ENCODE data around the gene ARMC2. TPM values are rescaled to one million over a fixed set of nuclear protein-coding genes. Genes with fewer than 3 reads are reported as not detected.
"Not testable (repeated sequence)": the region's sequence is repeated elsewhere in the genome, so short reads cannot be mapped to it uniquely, and the experiment has no call there.

The ARMC2 gene
- total RNA-seq, 2 experiments from 2014 or later: 12.2 to 15.3 TPM

- POLR2A ChIA-PET: no interaction called here
- H3K36me3 Mint-ChIP-seq: peaks cover 34% of the 10 kb centered on the region
- no peaks in the 10 kb centered on the region for H3K27me3 Mint-ChIP-seq
- DNase-seq (no peak), ATAC-seq (ENCODE audit: low read depth) (no peak)
- no peak overlapping the region for H3K27ac Mint-ChIP-seq
- H3K4me3 Mint-ChIP-seq: no peak overlapping the region
- peaks cover 9% of the 10 kb centered on the region for H3K9me3 Mint-ChIP-seq
- peaks cover 15% of the 10 kb centered on the region for H3K4me1 Mint-ChIP-seq
Measured at GRCh38 chr6:108884211-108885059, 36.2 kb downstream of the ARMC2 start.

GRCh38 chr6:108888052-108888451, 39.8 kb downstream of the ARMC2 start:
- no peak for DNase-seq
- Mint-ChIP-seq H3K27me3 (no peaks in the 10 kb centered on the region), H3K4me1 (peaks cover 9% of the 10 kb centered on the region), H3K9me3 (peaks cover 3% of the 10 kb centered on the region), H3K4me3 (no peak overlapping the region), H3K36me3 (peaks cover 10% of the 10 kb centered on the region), H3K27ac (no peak overlapping the region)
- ATAC-seq (ENCODE audit: low read depth): no peak
- POLR2A ChIA-PET: no interaction called here

GRCh38 chr6:108888745-108889144, 40.5 kb downstream of the ARMC2 start:
- no peak overlapping the region for H3K27ac Mint-ChIP-seq
- POLR2A ChIA-PET: no interaction called here
- DNase-seq (no peak), ATAC-seq (ENCODE audit: low read depth) (no peak)
- H3K4me3 Mint-ChIP-seq: no peak overlapping the region
- H3K27me3 Mint-ChIP-seq: no peaks in the 10 kb centered on the region
- peaks cover 10% of the 10 kb centered on the region for H3K4me1 Mint-ChIP-seq
- H3K9me3 Mint-ChIP-seq: no peaks in the 10 kb centered on the region
- peaks cover 8% of the 10 kb centered on the region for H3K36me3 Mint-ChIP-seq

- POLR2A ChIA-PET; DNase-seq; H3K36me3 Mint-ChIP-seq; ATAC-seq (ENCODE audit: low read depth); H3K9me3 Mint-ChIP-seq; H3K4me3 Mint-ChIP-seq; H3K27me3 Mint-ChIP-seq; H3K27ac Mint-ChIP-seq: not testable (repeated sequence)
- H3K4me1 Mint-ChIP-seq: peaks cover 13% of the 10 kb centered on the region
Measured at GRCh38 chr6:108890898-108891297, 42.7 kb downstream of the ARMC2 start.

- DNase-seq: no peak
- H3K4me1 Mint-ChIP-seq: peaks cover 31% of the 10 kb centered on the region
- peak; percentile 48 for ATAC-seq (ENCODE audit: low read depth)
- H3K27ac Mint-ChIP-seq: no peak overlapping the region
- H3K9me3 Mint-ChIP-seq: no peaks in the 10 kb centered on the region
- no peaks in the 10 kb centered on the region for H3K27me3 Mint-ChIP-seq
- POLR2A ChIA-PET: interaction anchor here (0.8 to 1.0 kb wide), 2 partner anchors 13 to 21 kb away, joined by 3 read pairs; no protein-coding TSS in a partner anchor
- H3K4me3 Mint-ChIP-seq: peak overlapping the region; percentile 62
- peaks cover 13% of the 10 kb centered on the region for H3K36me3 Mint-ChIP-seq
Measured at GRCh38 chr6:108895571-108895970, 47.3 kb downstream of the ARMC2 start.

GRCh38 chr6:108896111-108896661, 48.0 kb downstream of the ARMC2 start:
- peak overlapping the region; percentile 92 for H3K27ac Mint-ChIP-seq
- ATAC-seq (ENCODE audit: low read depth) (peak; percentile 70), DNase-seq (no peak)
- no peaks in the 10 kb centered on the region for H3K27me3 Mint-ChIP-seq
- H3K36me3 Mint-ChIP-seq: peaks cover 12% of the 10 kb centered on the region
- H3K4me1 Mint-ChIP-seq: peaks cover 34% of the 10 kb centered on the region
- POLR2A ChIA-PET: interaction anchor here (0.8 to 1.0 kb wide), 2 partner anchors 13 to 21 kb away, joined by 3 read pairs; no protein-coding TSS in a partner anchor
- no peaks in the 10 kb centered on the region for H3K9me3 Mint-ChIP-seq
- H3K4me3 Mint-ChIP-seq: peak overlapping the region; percentile 77

GRCh38 chr6:108897371-108897770, 49.1 kb downstream of the ARMC2 start:
- POLR2A ChIA-PET: no interaction called here
- Mint-ChIP-seq H3K27me3 (no peaks in the 10 kb centered on the region), H3K27ac (peak overlapping the region; percentile 28), H3K4me1 (peaks cover 40% of the 10 kb centered on the region), H3K9me3 (no peaks in the 10 kb centered on the region), H3K4me3 (no peak overlapping the region), H3K36me3 (peaks cover 11% of the 10 kb centered on the region)
- ATAC-seq (ENCODE audit: low read depth): no peak
- no peak for DNase-seq

- DNase-seq (no peak), ATAC-seq (ENCODE audit: low read depth) (peak; percentile 62)
- no peaks in the 10 kb centered on the region for H3K9me3 Mint-ChIP-seq
- POLR2A ChIA-PET: interaction anchor here (0.6 to 2.2 kb wide), 6 partner anchors 10 to 578 kb away, joined by 3 to 8 read pairs (median 4); no protein-coding TSS in a partner anchor
- no peaks in the 10 kb centered on the region for H3K27me3 Mint-ChIP-seq
- peaks cover 43% of the 10 kb centered on the region for H3K4me1 Mint-ChIP-seq
- H3K27ac Mint-ChIP-seq: peak overlapping the region; percentile 84
- H3K36me3 Mint-ChIP-seq: peaks cover 15% of the 10 kb centered on the region
- H3K4me3 Mint-ChIP-seq: peak overlapping the region; percentile 55
Measured at GRCh38 chr6:108902382-108902792, 54.2 kb downstream of the ARMC2 start.

- H3K4me1 Mint-ChIP-seq: peaks cover 39% of the 10 kb centered on the region
- DNase-seq (no peak), ATAC-seq (ENCODE audit: low read depth) (no peak)
- no peaks in the 10 kb centered on the region for H3K9me3 Mint-ChIP-seq
- no peak overlapping the region for H3K27ac Mint-ChIP-seq
- no peak overlapping the region for H3K4me3 Mint-ChIP-seq
- peaks cover 11% of the 10 kb centered on the region for H3K36me3 Mint-ChIP-seq
- H3K27me3 Mint-ChIP-seq: no peaks in the 10 kb centered on the region
- POLR2A ChIA-PET: interaction anchor here (0.8 to 2.3 kb wide), 2 partner anchors 11 to 191 kb away, joined by 3 to 5 read pairs; partner anchors contain the start of gene SESN1
Measured at GRCh38 chr6:108903796-108904195, 55.6 kb downstream of the ARMC2 start.

GRCh38 chr6:108904741-108905140, 56.5 kb downstream of the ARMC2 start:
- no peaks in the 10 kb centered on the region for H3K27me3 Mint-ChIP-seq
- peaks cover 39% of the 10 kb centered on the region for H3K4me1 Mint-ChIP-seq
- peak overlapping the region; percentile 21 for H3K27ac Mint-ChIP-seq
- ATAC-seq (ENCODE audit: low read depth) (no peak), DNase-seq (no peak)
- H3K9me3 Mint-ChIP-seq: no peaks in the 10 kb centered on the region
- POLR2A ChIA-PET: interaction anchor here (0.7 to 2.3 kb wide), 4 partner anchors 10 to 189 kb away, joined by 3 to 5 read pairs (median 3); no protein-coding TSS in a partner anchor
- H3K36me3 Mint-ChIP-seq: peaks cover 11% of the 10 kb centered on the region
- H3K4me3 Mint-ChIP-seq: no peak overlapping the region

- Mint-ChIP-seq H3K9me3 (no peaks in the 10 kb centered on the region), H3K36me3 (peaks cover 4% of the 10 kb centered on the region), H3K4me1 (peaks cover 3% of the 10 kb centered on the region), H3K27me3 (peaks cover 11% of the 10 kb centered on the region), H3K4me3 (no peak overlapping the region), H3K27ac (no peak overlapping the region)
- ATAC-seq (ENCODE audit: low read depth) (peak; percentile 52), DNase-seq (no peak)
- POLR2A ChIA-PET: interaction anchor here (1.5 kb wide), 2 partner anchors 9 to 10 kb away, joined by 4 to 5 read pairs; no protein-coding TSS in a partner anchor
Measured at GRCh38 chr6:108914235-108915022, 66.2 kb downstream of the ARMC2 start.

- Mint-ChIP-seq H3K36me3 (peaks cover 4% of the 10 kb centered on the region), H3K27me3 (peaks cover 14% of the 10 kb centered on the region), H3K9me3 (no peaks in the 10 kb centered on the region), H3K4me3 (no peak overlapping the region), H3K4me1 (peaks cover 6% of the 10 kb centered on the region), H3K27ac (no peak overlapping the region)
- DNase-seq (no peak), ATAC-seq (ENCODE audit: low read depth) (no peak)
- POLR2A ChIA-PET: interaction anchor here (1.5 kb wide), 2 partner anchors 8 to 10 kb away, joined by 4 to 5 read pairs; no protein-coding TSS in a partner anchor
Measured at GRCh38 chr6:108915258-108915657, 67.0 kb downstream of the ARMC2 start.

Measured in activated naive CD8-positive, alpha-beta T cell treated with anti-CD3 and anti-CD28 coated beads, Interleukin-2, amount 10 ng/mL, durations not matched to agents 7 days and 5 days (primary cell).